ENCODE results near the gene CNDP2.

CNDP2 gene

GRCh38 chr18:74468547-74469061, 27.6 kb upstream of the CNDP2 start:
- H3K4me3 ChIP-seq (ENCODE audit: control insufficient read depth, low read depth, low read length) = no peak overlapping the region

GRCh38 chr18:74472312-74472711, 23.9 kb upstream of the CNDP2 start:
- H3K4me3 ChIP-seq (ENCODE audit: control insufficient read depth, low read depth, low read length) = no peak overlapping the region
- TF ChIP-seq CTCF (conservative IDR thresholded peaks at IDR 0.05; ENCODE audit: control insufficient read depth, insufficient read depth, low read depth, low read length) = no peak
- no peak for DNase-seq (ENCODE audit: low read depth)

More at GRCh38 chr18:74468547-74469061, 27.6 kb upstream of the CNDP2 start:
- no peak for TF ChIP-seq CTCF (conservative IDR thresholded peaks at IDR 0.05; ENCODE audit: control insufficient read depth, insufficient read depth, low read depth, low read length)
- peak; percentile 11 for DNase-seq (ENCODE audit: low read depth)

- no peak overlapping the region for H3K4me3 ChIP-seq (ENCODE audit: control insufficient read depth, low read depth, low read length)
- no peak for TF ChIP-seq CTCF (conservative IDR thresholded peaks at IDR 0.05; ENCODE audit: control insufficient read depth, insufficient read depth, low read depth, low read length)
- no peak for DNase-seq (ENCODE audit: low read depth)
Observed at GRCh38 chr18:74473976-74474640, 22.1 kb upstream of the CNDP2 start.

- H3K4me3 ChIP-seq (ENCODE audit: control insufficient read depth, low read depth, low read length) = no peak overlapping the region
- peak; percentile 81 for TF ChIP-seq CTCF (conservative IDR thresholded peaks at IDR 0.05; ENCODE audit: control insufficient read depth, insufficient read depth, low read depth, low read length)
- DNase-seq (ENCODE audit: low read depth) = peak; percentile 27
Observed at GRCh38 chr18:74476140-74476539, 20.0 kb upstream of the CNDP2 start.

- DNase-seq (ENCODE audit: low read depth) = peak; percentile 32
- TF ChIP-seq CTCF (conservative IDR thresholded peaks at IDR 0.05; ENCODE audit: control insufficient read depth, insufficient read depth, low read depth, low read length) = no peak
- H3K4me3 ChIP-seq (ENCODE audit: control insufficient read depth, low read depth, low read length) = no peak overlapping the region
Observed at GRCh38 chr18:74477771-74478170, 18.4 kb upstream of the CNDP2 start.

- TF ChIP-seq CTCF (conservative IDR thresholded peaks at IDR 0.05; ENCODE audit: control insufficient read depth, insufficient read depth, low read depth, low read length) = no peak
- DNase-seq (ENCODE audit: low read depth) = no peak
- H3K4me3 ChIP-seq (ENCODE audit: control insufficient read depth, low read depth, low read length) = no peak overlapping the region
Observed at GRCh38 chr18:74478316-74478715, 17.8 kb upstream of the CNDP2 start.
